H1 (cell line): Measurements from ENCODE around the gene RAVER2. TPM values are rescaled to one million over a fixed set of nuclear protein-coding genes. Genes with fewer than 3 reads are reported as not detected.
"Not testable (repeated sequence)": the region's sequence is repeated elsewhere in the genome, so short reads cannot be mapped to it uniquely, and the experiment has no call there.

ENCODE experiments used
- CTCF ChIA-PET: fragments of 300-600 bp; sonication (Branson Sonifier 250); formaldehyde crosslinking; loops from one replicate; lab custom pipeline; 2021; ENCODE audit not compliant: partially characterized antibody; lab: Charles Lee
- POLR2A ChIA-PET: fragments of 300-600 bp; sonication (Branson Sonifier 250); formaldehyde crosslinking; loops from one replicate; lab custom pipeline; 2021; ENCODE audit warnings: inconsistent platforms; ENCODE audit not compliant: partially characterized antibody; lab: Charles Lee
- DNase-seq, 2 experiments: peaks; one replicate each; pipeline versions ENCODE4 v3.0.0 to v3.0.0-alpha.2; 2010 to 2022; ENCODE audit warnings: low spot score in 2 of 2, low read depth in 1 of 2, mixed read lengths in 1 of 2
- FAIRE-seq: peaks from 2 replicates; lab custom pipeline; 2011; peaks lifted over from hg19 to GRCh38; lab: Jason Lieb, UNC
- H2AFZ ChIP-seq: 2 replicates; pipeline ENCODE4 v1.8.1; 2012; ENCODE audit warnings: low read length, inconsistent platforms
- H2AK5ac ChIP-seq: 2 replicates; pipeline ENCODE4 v1.6.1; 2013; ENCODE audit warnings: low read depth, low read length
- H2BK120ac ChIP-seq: replicated peaks from 2 replicates; pipeline ENCODE3; 2013; ENCODE audit warnings: low read depth, low read length, inconsistent platforms
- H2BK12ac ChIP-seq: 2 replicates; pipeline ENCODE4 v1.6.1; 2013; ENCODE audit warnings: low read depth, low read length
- H2BK15ac ChIP-seq: 2 replicates; pipeline ENCODE4 v1.6.1; 2013; ENCODE audit warnings: low read length
- H2BK20ac ChIP-seq: 2 replicates; pipeline ENCODE4 v1.6.1; 2013; ENCODE audit warnings: low read length
- H2BK5ac ChIP-seq: 2 replicates; pipeline ENCODE4 v1.6.1; 2013; ENCODE audit warnings: low read depth, low read length
- H3K14ac ChIP-seq: 2 replicates; pipeline ENCODE4 v1.6.1; 2013; ENCODE audit warnings: inconsistent platforms; ENCODE audit not compliant: insufficient read length
- H3K18ac ChIP-seq: 2 replicates; pipeline ENCODE4 v1.6.1; 2013; ENCODE audit warnings: low read length; ENCODE audit errors: extremely low read depth
- H3K23ac ChIP-seq: 2 replicates; pipeline ENCODE4 v1.6.1; 2013; ENCODE audit warnings: inconsistent platforms; ENCODE audit not compliant: insufficient read length
- H3K23me2 ChIP-seq: 2 replicates; pipeline ENCODE4 v1.6.1; 2013; ENCODE audit warnings: low read depth, low read length
- H3K27ac ChIP-seq: 2 replicates; pipeline ENCODE4 v1.6.1; 2011; ENCODE audit warnings: low read depth, low read length, inconsistent platforms
- H3K27me3 ChIP-seq, 4 experiments: replicated peaks in 1 of 4; 1 replicate in 1 of 4; 2 replicates in 3 of 4; pipeline versions ENCODE4 v1.6.1 to v1.8.1; 2011 to 2013; ENCODE audit warnings: low read length in 3 of 4, mild to moderate bottlenecking in 3 of 4, inconsistent platforms in 2 of 4, mixed read lengths in 2 of 4, moderate library complexity in 1 of 4; ENCODE audit not compliant: control insufficient read depth in 3 of 4, insufficient read depth in 3 of 4; ENCODE audit errors: extremely low read depth in 1 of 4
- H3K36me3 ChIP-seq, 4 experiments: 2 replicates each; pipeline versions ENCODE4 v1.6.1 to v1.8.1; 2011 to 2013; ENCODE audit warnings: mild to moderate bottlenecking in 4 of 4, low read length in 3 of 4, moderate library complexity in 2 of 4, control low read depth in 1 of 4, inconsistent platforms in 1 of 4; ENCODE audit not compliant: insufficient read depth in 4 of 4, control insufficient read depth in 2 of 4
- H3K4ac ChIP-seq: replicated peaks from 2 replicates; pipeline ENCODE3; 2013; ENCODE audit warnings: low read length, low read depth, mixed read lengths, inconsistent platforms; ENCODE audit not compliant: insufficient read length
- H3K4me1 ChIP-seq, 4 experiments: replicated peaks in 1 of 4; 1 replicate in 1 of 4; 2 replicates in 3 of 4; pipeline versions ENCODE4 v1.6.1 to v1.8.1; 2011 to 2013; ENCODE audit warnings: low read length in 3 of 4, inconsistent platforms in 2 of 4, mixed read lengths in 1 of 4; ENCODE audit not compliant: insufficient read depth in 4 of 4, control insufficient read depth in 3 of 4
- H3K4me2 ChIP-seq, 2 experiments: 2 replicates each; pipeline versions ENCODE4 v1.6.1 to v1.8.1; 2011 to 2013; ENCODE audit warnings: low read depth in 2 of 2, low read length in 2 of 2, control low read depth in 1 of 2, inconsistent platforms in 1 of 2, mild to moderate bottlenecking in 1 of 2; ENCODE audit not compliant: insufficient read depth in 1 of 2
- H3K4me3 ChIP-seq, 4 experiments: fragments of 200-600, 300-600 bp in 1 of 4; sonication (generic), shearing (Covaris generic), sonication (Bioruptor Twin) in 1 of 4; 2 replicates each; pipeline versions ENCODE4 v1.5.1 to v1.8.1; 2011 to 2016; ENCODE audit warnings: low read length in 4 of 4, low read depth in 3 of 4, control low read depth in 2 of 4, inconsistent platforms in 2 of 4, mild to moderate bottlenecking in 2 of 4, mixed read lengths in 1 of 4, moderate library complexity in 1 of 4; ENCODE audit not compliant: insufficient read depth in 2 of 4; ENCODE audit errors: extremely low read depth in 1 of 4
- H3K56ac ChIP-seq: replicated peaks from 2 replicates; pipeline ENCODE3; 2013; ENCODE audit warnings: low read depth, mild to moderate bottlenecking, mixed read lengths, low read length, inconsistent platforms; ENCODE audit not compliant: insufficient read length
- H3K79me1 ChIP-seq: 2 replicates; pipeline ENCODE4 v1.6.1; 2013; ENCODE audit warnings: low read depth, low read length, control low read depth
- H3K79me2 ChIP-seq, 2 experiments: 2 replicates each; pipeline versions ENCODE4 v1.6.1 to v1.8.1; 2012 to 2013; ENCODE audit warnings: low read length in 2 of 2, mild to moderate bottlenecking in 2 of 2, inconsistent platforms in 1 of 2; ENCODE audit not compliant: insufficient read depth in 2 of 2, control insufficient read depth in 1 of 2
- H3K9ac ChIP-seq, 4 experiments: replicated peaks in 1 of 4; 1 replicate in 1 of 4; 2 replicates in 3 of 4; pipeline versions ENCODE4 v1.6.1 to v1.8.1; 2011 to 2013; ENCODE audit warnings: low read depth in 3 of 4, low read length in 3 of 4, control low read depth in 2 of 4, mild to moderate bottlenecking in 2 of 4, moderate library complexity in 2 of 4, inconsistent platforms in 1 of 4; ENCODE audit errors: extremely low read depth in 1 of 4
- H3K9me3 ChIP-seq, 2 experiments: 2 replicates each; pipeline versions ENCODE4 v1.6.1 to v1.8.1; 2012 to 2013; ENCODE audit warnings: mild to moderate bottlenecking in 2 of 2, moderate library complexity in 2 of 2, control low read depth in 1 of 2, inconsistent platforms in 1 of 2, low read depth in 1 of 2, low read length in 1 of 2, mixed read lengths in 1 of 2; ENCODE audit not compliant: insufficient read depth in 2 of 2
- H4K20me1 ChIP-seq, 2 experiments: replicated peaks in 1 of 2; 2 replicates each; pipeline versions ENCODE3 to v1.8.1; 2011 to 2013; ENCODE audit warnings: inconsistent platforms in 2 of 2, low read length in 2 of 2, mild to moderate bottlenecking in 1 of 2; ENCODE audit not compliant: insufficient read depth in 2 of 2, control insufficient read depth in 1 of 2
- H4K5ac ChIP-seq: 2 replicates; pipeline ENCODE4 v1.6.1; 2013; ENCODE audit warnings: low read length, low read depth, mixed read lengths, inconsistent platforms; ENCODE audit not compliant: insufficient read length
- H4K8ac ChIP-seq: 2 replicates; pipeline ENCODE4 v1.8.0; 2013; ENCODE audit warnings: mild to moderate bottlenecking, moderate library complexity, low read length, inconsistent platforms; ENCODE audit not compliant: insufficient read depth; ENCODE audit errors: extremely low read depth
- H4K91ac ChIP-seq: replicated peaks from 2 replicates; pipeline ENCODE3; 2013; ENCODE audit warnings: low read length, mixed read lengths, inconsistent platforms; ENCODE audit not compliant: insufficient read length
- CEBPB ChIP-seq: IDR thresholded peaks from 2 replicates; pipeline ENCODE4 v1.6.1; 2012; ENCODE audit warnings: low read depth, low read length
- CHD1 ChIP-seq: IDR thresholded peaks from 2 replicates; pipeline ENCODE4 v1.6.1; 2012; ENCODE audit warnings: low read depth, low read length, improper control_type of control experiment
- EZH2 ChIP-seq: fragments of 200-600 bp; sonication (generic); IDR thresholded peaks from 2 replicates; pipeline ENCODE4 v1.7.1; 2012; ENCODE audit warnings: low read depth, mild to moderate bottlenecking, moderate library complexity, low read length, inconsistent platforms; ENCODE audit not compliant: severe bottlenecking
- JUN ChIP-seq: IDR thresholded peaks from 2 replicates; pipeline ENCODE4 v1.6.1; 2011; ENCODE audit warnings: low read depth, mild to moderate bottlenecking, improper control_type of control experiment, low read length
- POU5F1 ChIP-seq: IDR thresholded peaks from 2 replicates; pipeline ENCODE4 v1.6.1; 2011; ENCODE audit warnings: low read depth, mild to moderate bottlenecking, low read length, moderate library complexity
- RNF2 ChIP-seq: fragments of 200-900, 300-1000 bp; sonication (generic); IDR thresholded peaks from 2 replicates; pipeline ENCODE4 v1.7.1; 2016; ENCODE audit warnings: borderline replicate concordance, low read depth, mild to moderate bottlenecking, antibody characterized with exemption, low read length; ENCODE audit not compliant: poor library complexity, severe bottlenecking; ENCODE audit errors: missing control alignments
- SIN3A ChIP-seq, 2 experiments: IDR thresholded peaks in 1 of 2; conservative IDR thresholded peaks in 1 of 2; 2 replicates each; pipeline ENCODE4 v1.6.1; 2011 to 2012; ENCODE audit warnings: low read length in 2 of 2, improper control_type of control experiment in 1 of 2, low read depth in 1 of 2, mild to moderate bottlenecking in 1 of 2
- SUZ12 ChIP-seq: fragments of 200-600 bp; sonication (generic); IDR thresholded peaks from 2 replicates; pipeline ENCODE4 v1.6.1; 2012; ENCODE audit warnings: mild to moderate bottlenecking, inconsistent platforms, low read length, moderate library complexity, mixed read lengths
- WGBS, 2 experiments: shearing (Covaris generic) in 1 of 2; methylation state at CpG; one replicate each; pipeline versions ENCODE4 v1.1.6 to v1.1.7; 2013 to 2015; ENCODE audit warnings: low lambda C conversion rate in 2 of 2, mixed read lengths in 2 of 2, inconsistent platforms in 1 of 2, low coverage in 1 of 2, missing lambda C conversion rate in 1 of 2; ENCODE audit not compliant: insufficient replicate concordance in 2 of 2, insufficient coverage in 1 of 2, insufficient read length in 1 of 2; ENCODE audit errors: extremely low coverage in 1 of 2, missing lambda C conversion rate in 1 of 2; 5-methylcytosine and 5-hydroxymethylcytosine counted together
- polyA plus RNA-seq, 7 experiments: library from polyadenylated mRNA; depleted of rRNA in 3 of 7; stranded (reverse) in 5 of 7; unstranded in 2 of 7; fragments of >200 nt in 5 of 7; fragments of 200-250 nt in 2 of 7; gene quantifications; 1 replicate in 5 of 7; 2 replicates in 1 of 7; 4 replicates in 1 of 7; pipeline versions ENCODE4 v1.2.1 to v1.2.3, GENCODE V29; 2011 to 2013; ENCODE audit warnings: missing spikeins in 2 of 7, mixed read lengths in 2 of 7
- total RNA-seq: library from RNA; stranded (reverse); fragmentation: NEBNext Ultra II Directional; extraction: Animal tissue kit (Norgen Biotek cat#: 25700); gene quantifications from 2 replicates; pipeline ENCODE4 v1.2.1, GENCODE V29; 2021
- TF ChIP-seq, protein P1 (sequence below), 3 experiments: IDR thresholded peaks; 1 replicate in 2 of 3; 2 replicates in 1 of 3; pipeline versions ENCODE4 v1.5.1 to v1.6.1; 2011; ENCODE audit warnings: low read length in 3 of 3, mild to moderate bottlenecking in 3 of 3, inconsistent platforms in 2 of 3, low read depth in 1 of 3, moderate library complexity in 1 of 3; ENCODE audit not compliant: insufficient read depth in 1 of 3; ENCODE audit errors: control extremely low read depth in 1 of 3

RAVER2 gene
- total and polyA plus RNA-seq, 2 of the 8 experiments (the other 6 are each of a cell fraction or from before 2014, with no cell fraction given) = 10.5 to 19.5 TPM

DNA sequence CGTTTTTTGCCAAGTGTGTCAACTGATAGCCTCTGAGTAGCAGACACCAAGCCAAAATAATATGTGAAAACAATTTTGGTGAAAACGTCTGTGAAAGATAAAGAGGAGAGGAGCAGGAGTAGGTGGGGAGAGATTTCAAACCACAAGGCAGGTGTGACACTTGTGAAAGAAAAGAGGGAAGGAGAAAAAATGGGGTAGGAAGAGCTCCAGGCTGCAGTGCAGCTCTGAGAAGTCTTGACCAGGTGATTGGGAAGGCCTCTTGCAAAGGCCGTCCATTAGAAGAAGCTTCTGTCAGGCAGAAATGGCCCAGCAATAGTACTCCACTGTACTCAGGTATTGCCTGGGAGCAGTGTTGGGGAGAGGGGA, 10.6 kb upstream of the RAVER2 start (continued):
- TF ChIP-seq, protein P1, sequence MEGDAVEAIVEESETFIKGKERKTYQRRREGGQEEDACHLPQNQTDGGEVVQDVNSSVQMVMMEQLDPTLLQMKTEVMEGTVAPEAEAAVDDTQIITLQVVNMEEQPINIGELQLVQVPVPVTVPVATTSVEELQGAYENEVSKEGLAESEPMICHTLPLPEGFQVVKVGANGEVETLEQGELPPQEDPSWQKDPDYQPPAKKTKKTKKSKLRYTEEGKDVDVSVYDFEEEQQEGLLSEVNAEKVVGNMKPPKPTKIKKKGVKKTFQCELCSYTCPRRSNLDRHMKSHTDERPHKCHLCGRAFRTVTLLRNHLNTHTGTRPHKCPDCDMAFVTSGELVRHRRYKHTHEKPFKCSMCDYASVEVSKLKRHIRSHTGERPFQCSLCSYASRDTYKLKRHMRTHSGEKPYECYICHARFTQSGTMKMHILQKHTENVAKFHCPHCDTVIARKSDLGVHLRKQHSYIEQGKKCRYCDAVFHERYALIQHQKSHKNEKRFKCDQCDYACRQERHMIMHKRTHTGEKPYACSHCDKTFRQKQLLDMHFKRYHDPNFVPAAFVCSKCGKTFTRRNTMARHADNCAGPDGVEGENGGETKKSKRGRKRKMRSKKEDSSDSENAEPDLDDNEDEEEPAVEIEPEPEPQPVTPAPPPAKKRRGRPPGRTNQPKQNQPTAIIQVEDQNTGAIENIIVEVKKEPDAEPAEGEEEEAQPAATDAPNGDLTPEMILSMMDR (IDR thresholded peaks at IDR 0.05; ENCODE audit: control extremely low read depth in 1 of 3, insufficient read depth in 1 of 3, low read depth in 1 of 3, low read length in 3 of 3) = no peak
- TF ChIP-seq JUN = no peak
- no peak for TF ChIP-seq EZH2
- TF ChIP-seq SUZ12 = no peak
- TF ChIP-seq CEBPB = no peak
- no peak for TF ChIP-seq RNF2
- no peak for TF ChIP-seq POU5F1
- no peak for TF ChIP-seq SIN3A (conservative IDR thresholded peaks at IDR 0.05 in 1 of 2, IDR thresholded peaks at IDR 0.05 in 1 of 2; ENCODE audit: low read depth in 1 of 2, low read length in 2 of 2)
- no peak for TF ChIP-seq CHD1

DNA sequence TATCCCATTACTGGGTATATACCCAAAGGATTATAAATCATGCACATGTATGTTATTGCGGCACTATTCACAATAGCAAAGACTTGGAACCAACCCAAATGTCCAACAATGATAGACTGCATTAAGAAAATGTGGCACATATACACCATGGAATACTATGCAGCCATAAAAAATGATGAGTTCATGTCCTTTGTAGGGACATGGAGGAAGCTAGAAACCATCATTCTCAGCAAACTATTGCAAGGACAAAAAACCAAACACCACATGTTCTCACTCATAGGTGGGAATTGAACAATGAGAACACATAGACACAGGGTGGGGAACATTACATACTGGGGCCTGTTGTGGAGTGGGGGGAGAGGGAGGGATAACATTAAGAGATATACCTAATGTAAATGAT, 4.2 kb upstream of the RAVER2 start:
- H3K27ac ChIP-seq, H3K79me1 ChIP-seq, H3K4me2 ChIP-seq, H3K14ac ChIP-seq, DNase-seq, H3K9ac ChIP-seq, H2BK20ac ChIP-seq, H4K8ac ChIP-seq, H2BK120ac ChIP-seq, H2BK15ac ChIP-seq, H3K36me3 ChIP-seq, H4K5ac ChIP-seq, H3K4me1 ChIP-seq, H3K23me2 ChIP-seq, H3K4ac ChIP-seq, H3K23ac ChIP-seq, H2BK12ac ChIP-seq, H4K20me1 ChIP-seq, H3K9me3 ChIP-seq, H3K18ac ChIP-seq, H3K4me3 ChIP-seq, H2BK5ac ChIP-seq, FAIRE-seq, H4K91ac ChIP-seq, H2AK5ac ChIP-seq, H3K27me3 ChIP-seq, H2AFZ ChIP-seq, H3K56ac ChIP-seq, POLR2A ChIA-PET, H3K79me2 ChIP-seq: not testable (repeated sequence)
- CTCF ChIA-PET = interaction anchor here (1.5 kb wide), 1 partner anchor 22 kb away, joined by 3 read pairs; no protein-coding TSS in a partner anchor
- 100% methylated on average over 1 of the region's 1 CpG; no CpG with 5 or more reads in 1 of the 2 experiments for WGBS, 2 experiments
